Transverse colon (tissue), 4 donors: ENCODE results near the gene SPIN2B. TPM values are rescaled to one million over a fixed set of nuclear protein-coding genes. Genes with fewer than 3 reads are reported as not detected.
"Not testable (repeated sequence)": the region's sequence is repeated elsewhere in the genome, so short reads cannot be mapped to it uniquely, and the experiment has no call there.

ENCODE experiments used
- DNase-seq: peaks from one replicate; pipeline ENCODE4 v3.0.0-alpha.2; 2019
- H3K27ac ChIP-seq, 4 donors: fragments of 200-600 bp; sonication (generic); 2 replicates each; pipeline ENCODE4 v1.5.1; 2016 to 2018; ENCODE audit warnings: inconsistent platforms in 4 of 4
- H3K27me3 ChIP-seq: fragments of 200-600 bp; sonication (generic); 2 replicates; pipeline ENCODE4 v1.5.1; 2017; ENCODE audit warnings: inconsistent platforms
- H3K36me3 ChIP-seq, 4 donors: fragments of 200-600 bp; sonication (generic); 2 replicates each; pipeline ENCODE4 v1.5.1; 2017 to 2019; ENCODE audit warnings: inconsistent platforms in 4 of 4
- H3K4me1 ChIP-seq, 4 donors: fragments of 200-600 bp; sonication (generic); 2 replicates each; pipeline ENCODE4 v1.5.1; 2017 to 2020; ENCODE audit warnings: inconsistent platforms in 4 of 4
- H3K4me3 ChIP-seq, 4 donors: fragments of 200-600 bp; sonication (generic); 1 replicate in 1 of 4; 2 replicates in 3 of 4; pipeline versions ENCODE4 v1.5.1 to v1.6.1; 2017 to 2019; ENCODE audit warnings: inconsistent platforms in 4 of 4
- H3K9me3 ChIP-seq, 2 donors: fragments of 200-600 bp; sonication (generic); 2 replicates each; pipeline ENCODE4 v1.5.1; 2017 to 2019; ENCODE audit warnings: inconsistent platforms in 2 of 2
- CTCF ChIP-seq, 5 experiments: fragments of 200-600 bp in 3 of 5; fragments of 450-650 bp in 2 of 5; sonication (generic) in 3 of 5; IDR thresholded peaks; 1 replicate in 2 of 5; 2 replicates in 3 of 5; pipeline ENCODE4 v1.5.1; 2016 to 2017; ENCODE audit warnings: antibody characterized with exemption in 5 of 5, inconsistent platforms in 3 of 5, mild to moderate bottlenecking in 2 of 5, moderate library complexity in 1 of 5
- EP300 ChIP-seq: sonication (generic); formaldehyde crosslinking; IDR thresholded peaks from one replicate; pipeline ENCODE4 v1.6.1; 2017; ENCODE audit warnings: antibody characterized with exemption, low read depth
- POLR2A ChIP-seq: fragments of 450-650 bp; IDR thresholded peaks from one replicate; pipeline ENCODE4 v1.6.1; 2016; ENCODE audit warnings: antibody characterized with exemption, mild to moderate bottlenecking, moderate library complexity
- POLR2AphosphoS5 ChIP-seq, 3 donors: sonication (generic); formaldehyde crosslinking; IDR thresholded peaks; one replicate each; pipeline ENCODE4 v1.6.1; 2016; ENCODE audit warnings: antibody characterized with exemption in 3 of 3
- WGBS, 2 donors: methylation state at CpG; one replicate each; pipeline ENCODE4 v1.1.5; 2018; ENCODE audit warnings: low coverage in 1 of 2; 5-methylcytosine and 5-hydroxymethylcytosine counted together
- in situ Hi-C, 4 donors: fragments of 200-750 bp; cut with MboI; loops; one replicate each; pipeline versions ENCODE4 v1.15.0 to v1.15.1; 2017; ENCODE audit warnings: low sequenced_read_pairs in 3 of 4, low pct_ligation_motif_present in 1 of 4, low pct_unique_long_range_greater_than_20kb in 1 of 4
- intact Hi-C: fragments of 100-400 bp; cut with DNase I; formaldehyde crosslinking; loops from one replicate; pipeline ENCODE4 v1.15.1; 2023; ENCODE audit warnings: low total_unique reads
- total RNA-seq, 4 donors: library from RNA; depleted of rRNA; stranded (reverse); fragments of >200 nt; gene quantifications; one replicate each; pipeline ENCODE4 v1.1.0, GENCODE V29; 2016

The SPIN2B gene
- total RNA-seq, 4 donors from 2014 or later, result 8.6 to 19.8 (median 19.7) TPM; not detected in 1

GRCh38 chrX:57137501-57137900, 16.2 kb upstream of the SPIN2B start:
- in situ Hi-C loops, result no loop called here
- no peak for DNase-seq
- WGBS, 2 donors, result 17 to 69% methylated on average over 1 of the region's 1 CpG
- Histone ChIP-seq H3K36me3 (no peaks in the 10 kb centered on the region), H3K9me3 (no peaks in the 10 kb centered on the region), H3K4me3 (no peak overlapping the region), H3K4me1 (no peaks in the 10 kb centered on the region), H3K27me3 (no peaks in the 10 kb centered on the region), H3K27ac (no peak overlapping the region)
- TF ChIP-seq POLR2AphosphoS5 (IDR thresholded peaks at IDR 0.05) (no peak), POLR2A (no peak), EP300 (no peak), CTCF (IDR thresholded peaks at IDR 0.05) (no peak)
- intact Hi-C loops, result no loop called here

GRCh38 chrX:57137073-57137472, 15.7 kb upstream of the SPIN2B start, which contains the start of gene SPIN2A:
Gene SPIN2A (minus strand): TSS chrX:57137397. CDS start chrX:57136597, 800 bp downstream.
- DNase-seq, H3K27ac ChIP-seq, intact Hi-C loops, in situ Hi-C loops, H3K27me3 ChIP-seq, H3K36me3 ChIP-seq, H3K4me3 ChIP-seq, H3K9me3 ChIP-seq, H3K4me1 ChIP-seq: not testable (repeated sequence)
- WGBS, 2 donors, result 79% methylated on average over 27 of the region's 27 CpGs; no CpG with 5 or more reads in 1 of the 2 donors

GRCh38 chrX:57136589-57136988, 15.2 kb upstream of the SPIN2B start:
- H3K9me3 ChIP-seq, in situ Hi-C loops, H3K4me3 ChIP-seq, H3K4me1 ChIP-seq, DNase-seq, H3K36me3 ChIP-seq, intact Hi-C loops, H3K27me3 ChIP-seq, H3K27ac ChIP-seq: not testable (repeated sequence)
- WGBS, 2 donors, result 76% methylated on average over 1 of the region's 3 CpGs; no CpG with 5 or more reads in 1 of the 2 donors

- no peaks in the 10 kb centered on the region for H3K9me3 ChIP-seq
- H3K27me3 ChIP-seq, result no peaks in the 10 kb centered on the region
- intact Hi-C loops (no loop called here), in situ Hi-C loops (no loop called here)
- WGBS, 2 donors, result 96 to 100% methylated on average over 3 of the region's 3 CpGs
- no peak for DNase-seq
- no peak overlapping the region for H3K4me3 ChIP-seq
- no peak for TF ChIP-seq CTCF (IDR thresholded peaks at IDR 0.05)
- TF ChIP-seq POLR2A, result no peak
- TF ChIP-seq EP300, result no peak
- TF ChIP-seq POLR2AphosphoS5 (IDR thresholded peaks at IDR 0.05), result no peak
- no peaks in the 10 kb centered on the region for H3K4me1 ChIP-seq
- no peaks in the 10 kb centered on the region for H3K36me3 ChIP-seq
- H3K27ac ChIP-seq, result no peak overlapping the region
Observed at GRCh38 chrX:57135287-57135686, 13.9 kb upstream of the SPIN2B start.

GRCh38 chrX:57134702-57135101, 13.4 kb upstream of the SPIN2B start:
- DNase-seq, result no peak
- Histone ChIP-seq H3K27me3 (no peaks in the 10 kb centered on the region), H3K4me3 (no peak overlapping the region), H3K4me1 (no peaks in the 10 kb centered on the region), H3K9me3 (no peaks in the 10 kb centered on the region), H3K36me3 (no peaks in the 10 kb centered on the region), H3K27ac (no peak overlapping the region)
- intact Hi-C loops (no loop called here), in situ Hi-C loops (no loop called here)
- WGBS, 2 donors, result 82% methylated on average over 3 of the region's 3 CpGs; no CpG with 5 or more reads in 1 of the 2 donors
- no peak for TF ChIP-seq POLR2A
- TF ChIP-seq CTCF (IDR thresholded peaks at IDR 0.05), result no peak
- TF ChIP-seq EP300, result no peak
- TF ChIP-seq POLR2AphosphoS5 (IDR thresholded peaks at IDR 0.05), result no peak
